ENCODE data around the gene SLC39A11.

Gene SLC39A11

DNA sequence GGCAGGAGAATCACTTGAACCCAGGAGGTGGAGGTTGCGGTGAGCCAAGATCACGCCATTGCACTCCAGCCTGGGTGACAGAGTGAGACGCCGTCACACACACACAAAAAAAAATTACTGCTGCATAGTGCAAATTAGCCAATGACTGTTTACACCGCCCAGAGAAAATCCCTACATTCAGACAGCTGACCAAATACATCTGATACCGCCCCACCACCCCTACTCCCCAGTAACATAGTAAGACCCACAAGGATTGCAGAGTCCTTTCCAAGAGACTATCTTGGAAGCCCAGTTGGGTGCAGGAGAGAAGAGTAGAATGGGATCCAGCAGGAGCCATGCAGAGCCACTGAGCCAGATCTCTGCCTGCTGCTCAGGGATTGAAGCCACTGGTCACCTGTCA lies 63.5 kb downstream of the SLC39A11 start:
- no peaks in the 10 kb centered on the region for H3K27me3 ChIP-seq (ENCODE audit: insufficient read depth, low read length)
- no peaks in the 10 kb centered on the region for H3K79me1 ChIP-seq (ENCODE audit: low read length)
- H3K4me1 ChIP-seq (ENCODE audit: control insufficient read depth in 1 of 2, insufficient read depth in 2 of 2, low read length in 2 of 2), result no peaks in the 10 kb centered on the region
- no peak overlapping the region for H3K18ac ChIP-seq (ENCODE audit: low read length)
- no peak overlapping the region for H4K8ac ChIP-seq (ENCODE audit: low read depth, low read length)
- H3K36me3 ChIP-seq (ENCODE audit: control insufficient read depth in 1 of 2, insufficient read depth in 2 of 2, low read length in 2 of 2), result peaks cover 0 to 3% of the 10 kb centered on the region in 2 experiments
- no peaks in the 10 kb centered on the region for H3K9me3 ChIP-seq (ENCODE audit: insufficient read depth, low read depth, low read length)
- DNase-seq, result no peak
- no peak overlapping the region for H2BK5ac ChIP-seq (ENCODE audit: low read depth, low read length, poor library complexity)
- no peak overlapping the region for H3K14ac ChIP-seq (ENCODE audit: low read length)
- H3K4ac ChIP-seq (ENCODE audit: low read depth, low read length), result no peak overlapping the region
- no CpG with 5 or more reads among the region's 6 CpGs for WGBS (ENCODE audit: extremely low coverage, insufficient coverage, insufficient read length)
- no peak overlapping the region for H3K23ac ChIP-seq (ENCODE audit: low read length)
- H2AFZ ChIP-seq (ENCODE audit: insufficient read depth, low read length, poor library complexity), result no peak overlapping the region
- no peak overlapping the region for H2BK12ac ChIP-seq (ENCODE audit: low read length)
- H3K4me2 ChIP-seq (ENCODE audit: low read length), result no peak overlapping the region
- H3K4me3 ChIP-seq (ENCODE audit: low read depth, low read length), result no peak overlapping the region
- no peak overlapping the region for H3K27ac ChIP-seq (ENCODE audit: low read depth, low read length)
- H4K12ac ChIP-seq (ENCODE audit: low read depth, low read length), result no peak overlapping the region
- no peak overlapping the region for H4K91ac ChIP-seq (ENCODE audit: low read depth, low read length)
- no peak overlapping the region for H2AK5ac ChIP-seq (ENCODE audit: low read length)
- H3K9ac ChIP-seq (ENCODE audit: low read length), result no peak overlapping the region
- H3K79me2 ChIP-seq (ENCODE audit: control insufficient read depth, insufficient read depth, low read length, poor library complexity), result no peaks in the 10 kb centered on the region
- no peak overlapping the region for H2BK120ac ChIP-seq (ENCODE audit: insufficient read depth, low read length, poor library complexity)

DNA sequence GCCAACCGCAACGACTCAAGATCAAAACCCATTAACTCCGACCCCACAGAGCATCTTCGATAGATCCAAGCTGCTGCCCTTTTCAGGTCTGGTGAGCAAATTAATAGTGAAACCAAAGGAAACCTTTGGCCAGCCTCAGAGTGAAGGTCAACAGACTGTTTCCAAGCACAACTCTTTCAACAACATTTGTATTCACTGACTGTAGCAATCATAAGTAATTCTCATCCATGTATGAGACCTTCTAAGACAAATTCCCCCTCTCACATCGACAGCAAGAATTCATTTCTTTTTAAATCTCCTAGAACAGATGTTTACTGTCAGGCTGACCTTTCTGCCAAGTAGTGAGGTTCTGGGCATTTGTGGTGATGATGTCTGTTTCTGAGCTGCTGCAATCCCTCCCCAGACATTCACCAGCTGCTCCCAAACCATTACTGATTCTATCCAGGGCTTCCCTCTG lies 64.2 kb downstream of the SLC39A11 start:
- no peak overlapping the region for H2AK5ac ChIP-seq (ENCODE audit: low read length)
- H4K91ac ChIP-seq (ENCODE audit: low read depth, low read length), result no peak overlapping the region
- H3K4ac ChIP-seq (ENCODE audit: low read depth, low read length), result no peak overlapping the region
- no peak overlapping the region for H4K8ac ChIP-seq (ENCODE audit: low read depth, low read length)
- H3K23ac ChIP-seq (ENCODE audit: low read length), result no peak overlapping the region
- H3K4me3 ChIP-seq (ENCODE audit: low read depth, low read length), result no peak overlapping the region
- H3K4me1 ChIP-seq (ENCODE audit: control insufficient read depth in 1 of 2, insufficient read depth in 2 of 2, low read length in 2 of 2), result no peaks in the 10 kb centered on the region
- no peak overlapping the region for H3K27ac ChIP-seq (ENCODE audit: low read depth, low read length)
- peaks cover 0 to 3% of the 10 kb centered on the region in 2 experiments for H3K36me3 ChIP-seq (ENCODE audit: control insufficient read depth in 1 of 2, insufficient read depth in 2 of 2, low read length in 2 of 2)
- no peaks in the 10 kb centered on the region for H3K79me2 ChIP-seq (ENCODE audit: control insufficient read depth, insufficient read depth, low read length, poor library complexity)
- no peak overlapping the region for H3K14ac ChIP-seq (ENCODE audit: low read length)
- no CpG with 5 or more reads among the region's 5 CpGs for WGBS (ENCODE audit: extremely low coverage, insufficient coverage, insufficient read length)
- DNase-seq, result no peak
- peaks cover 3% of the 10 kb centered on the region for H3K9me3 ChIP-seq (ENCODE audit: insufficient read depth, low read depth, low read length)
- no peak overlapping the region for H3K9ac ChIP-seq (ENCODE audit: low read length)
- no peak overlapping the region for H2BK5ac ChIP-seq (ENCODE audit: low read depth, low read length, poor library complexity)
- no peak overlapping the region for H2BK120ac ChIP-seq (ENCODE audit: insufficient read depth, low read length, poor library complexity)
- H3K27me3 ChIP-seq (ENCODE audit: insufficient read depth, low read length), result no peaks in the 10 kb centered on the region
- no peak overlapping the region for H2AFZ ChIP-seq (ENCODE audit: insufficient read depth, low read length, poor library complexity)
- no peak overlapping the region for H4K12ac ChIP-seq (ENCODE audit: low read depth, low read length)
- H3K79me1 ChIP-seq (ENCODE audit: low read length), result no peaks in the 10 kb centered on the region
- no peak overlapping the region for H2BK12ac ChIP-seq (ENCODE audit: low read length)
- no peak overlapping the region for H3K18ac ChIP-seq (ENCODE audit: low read length)
- no peak overlapping the region for H3K4me2 ChIP-seq (ENCODE audit: low read length)

DNA sequence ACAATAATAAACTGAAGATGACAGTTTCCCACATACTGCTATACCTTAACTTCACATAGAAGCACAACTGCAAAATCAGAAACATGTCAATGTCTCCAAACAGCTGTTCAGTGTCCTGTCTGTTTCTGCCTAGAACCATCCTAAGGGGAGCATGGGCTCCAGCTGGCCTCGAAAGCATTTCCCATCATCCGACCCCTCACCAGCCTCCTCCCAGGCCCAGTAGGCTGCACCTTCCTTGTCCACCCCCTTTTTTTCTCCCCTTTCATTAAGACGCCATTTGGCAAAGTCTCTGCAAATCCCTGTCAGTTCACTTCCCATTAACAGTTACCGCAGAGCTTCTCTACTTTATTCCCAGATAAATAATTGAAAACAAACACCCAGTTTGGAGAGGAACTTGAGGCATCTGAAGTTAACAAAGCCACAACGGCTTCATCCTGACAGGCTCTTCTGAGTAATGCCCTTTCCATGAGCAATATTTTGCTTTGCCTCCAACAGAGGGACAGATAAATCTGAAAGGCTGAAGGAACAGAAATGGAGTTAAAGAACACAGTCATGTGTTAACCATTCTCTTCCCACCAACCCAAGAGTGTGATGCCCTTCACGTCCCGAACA lies 65.3 kb downstream of the SLC39A11 start:
- no peak overlapping the region for H3K18ac ChIP-seq (ENCODE audit: low read length)

DNA sequence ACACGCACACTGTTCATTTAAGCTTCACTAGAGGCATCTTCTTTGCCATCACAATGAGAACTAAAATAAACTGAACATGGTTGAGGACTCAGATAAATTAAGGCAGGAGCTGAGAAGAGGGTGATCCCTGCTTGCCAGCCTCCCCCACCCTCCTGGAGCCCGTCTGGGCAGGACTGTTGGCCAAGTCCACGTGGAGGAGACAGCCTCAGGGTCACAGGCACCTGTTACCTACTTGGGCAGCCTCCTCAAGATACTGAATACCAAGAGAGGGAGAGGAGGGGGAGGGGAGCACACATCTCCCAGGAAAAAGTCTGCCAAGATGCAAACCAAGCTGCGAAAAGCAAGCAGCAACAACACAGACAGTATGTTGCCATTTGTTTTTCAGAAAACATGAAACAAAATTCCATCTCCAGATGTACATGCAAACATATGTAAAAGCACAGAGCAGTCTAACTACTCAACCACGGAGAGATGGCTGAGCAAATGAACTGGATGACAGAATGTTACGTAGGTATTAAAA lies 67.4 kb downstream of the SLC39A11 start:
- Histone ChIP-seq H4K12ac (ENCODE audit: low read depth, low read length) (no peak overlapping the region), H3K79me2 (ENCODE audit: control insufficient read depth, insufficient read depth, low read length, poor library complexity) (no peaks in the 10 kb centered on the region), H4K8ac (ENCODE audit: low read depth, low read length) (no peak overlapping the region), H2BK5ac (ENCODE audit: low read depth, low read length, poor library complexity) (no peak overlapping the region), H2AFZ (ENCODE audit: insufficient read depth, low read length, poor library complexity) (no peak overlapping the region), H3K27me3 (ENCODE audit: insufficient read depth, low read length) (no peaks in the 10 kb centered on the region), H3K4me1 (ENCODE audit: control insufficient read depth in 1 of 2, insufficient read depth in 2 of 2, low read length in 2 of 2) (no peaks in the 10 kb centered on the region), H3K9me3 (ENCODE audit: insufficient read depth, low read depth, low read length) (peaks cover 4% of the 10 kb centered on the region), H2BK12ac (ENCODE audit: low read length) (no peak overlapping the region), H3K4me3 (ENCODE audit: low read depth, low read length) (no peak overlapping the region), H3K23ac (ENCODE audit: low read length) (no peak overlapping the region), H4K91ac (ENCODE audit: low read depth, low read length) (no peak overlapping the region), H3K4ac (ENCODE audit: low read depth, low read length) (no peak overlapping the region), H2AK5ac (ENCODE audit: low read length) (no peak overlapping the region), H3K4me2 (ENCODE audit: low read length) (no peak overlapping the region), H3K36me3 (ENCODE audit: control insufficient read depth in 1 of 2, insufficient read depth in 2 of 2, low read length in 2 of 2) (no peaks in the 10 kb centered on the region), H3K79me1 (ENCODE audit: low read length) (no peaks in the 10 kb centered on the region), H3K27ac (ENCODE audit: low read depth, low read length) (no peak overlapping the region), H2BK120ac (ENCODE audit: insufficient read depth, low read length, poor library complexity) (no peak overlapping the region), H3K18ac (ENCODE audit: low read length) (no peak overlapping the region), H3K9ac (ENCODE audit: low read length) (no peak overlapping the region), H3K14ac (ENCODE audit: low read length) (no peak overlapping the region)
- no CpG with 5 or more reads among the region's 6 CpGs for WGBS (ENCODE audit: extremely low coverage, insufficient coverage, insufficient read length)
- no peak for DNase-seq

More for the DNA sequence above, 65.3 kb downstream of the SLC39A11 start:
- no peak for DNase-seq
- no peak overlapping the region for H3K14ac ChIP-seq (ENCODE audit: low read length)
- no peak overlapping the region for H2BK5ac ChIP-seq (ENCODE audit: low read depth, low read length, poor library complexity)
- no peak overlapping the region for H3K23ac ChIP-seq (ENCODE audit: low read length)
- no peaks in the 10 kb centered on the region for H3K4me1 ChIP-seq (ENCODE audit: control insufficient read depth in 1 of 2, insufficient read depth in 2 of 2, low read length in 2 of 2)
- no peak overlapping the region for H3K4ac ChIP-seq (ENCODE audit: low read depth, low read length)
- peak overlapping the region; percentile 48 for H3K9ac ChIP-seq (ENCODE audit: low read length)
- no peak overlapping the region for H4K91ac ChIP-seq (ENCODE audit: low read depth, low read length)
- H3K79me2 ChIP-seq (ENCODE audit: control insufficient read depth, insufficient read depth, low read length, poor library complexity), result no peaks in the 10 kb centered on the region
- no peak overlapping the region for H3K27ac ChIP-seq (ENCODE audit: low read depth, low read length)
- H2AK5ac ChIP-seq (ENCODE audit: low read length), result no peak overlapping the region
- H2BK12ac ChIP-seq (ENCODE audit: low read length), result no peak overlapping the region
- no peak overlapping the region for H2AFZ ChIP-seq (ENCODE audit: insufficient read depth, low read length, poor library complexity)
- no peaks in the 10 kb centered on the region for H3K79me1 ChIP-seq (ENCODE audit: low read length)
- H2BK120ac ChIP-seq (ENCODE audit: insufficient read depth, low read length, poor library complexity), result no peak overlapping the region
- peaks cover 0 to 3% of the 10 kb centered on the region in 2 experiments for H3K36me3 ChIP-seq (ENCODE audit: control insufficient read depth in 1 of 2, insufficient read depth in 2 of 2, low read length in 2 of 2)
- H4K8ac ChIP-seq (ENCODE audit: low read depth, low read length), result no peak overlapping the region
- no peak overlapping the region for H4K12ac ChIP-seq (ENCODE audit: low read depth, low read length)
- H3K9me3 ChIP-seq (ENCODE audit: insufficient read depth, low read depth, low read length), result peaks cover 3% of the 10 kb centered on the region
- H3K4me2 ChIP-seq (ENCODE audit: low read length), result no peak overlapping the region
- no CpG with 5 or more reads among the region's 7 CpGs for WGBS (ENCODE audit: extremely low coverage, insufficient coverage, insufficient read length)
- no peak overlapping the region for H3K4me3 ChIP-seq (ENCODE audit: low read depth, low read length)
- no peaks in the 10 kb centered on the region for H3K27me3 ChIP-seq (ENCODE audit: insufficient read depth, low read length)

Measured in trophoblast cell (in vitro differentiated cells and primary cell).